Nephron progenitor cell (in vitro differentiated cells): ENCODE results near the gene PAPPA.

ENCODE experiments used
- DNase-seq: peaks from one replicate; pipeline ENCODE4 v3.0.0; 2021
- H3K27ac Mint-ChIP-seq: 2 replicates; pipeline ENCODE4 v1.8.0; 2021; ENCODE audit warnings: mild to moderate bottlenecking, moderate library complexity, mixed read lengths
- H3K27me3 Mint-ChIP-seq: 2 replicates; pipeline ENCODE4 v1.8.0; 2021; ENCODE audit warnings: mild to moderate bottlenecking, low read depth, mixed read lengths; ENCODE audit not compliant: poor library complexity
- H3K36me3 Mint-ChIP-seq: 2 replicates; pipeline ENCODE4 v1.8.0; 2021; ENCODE audit warnings: low read depth, mixed read lengths
- H3K4me1 Mint-ChIP-seq: 2 replicates; pipeline ENCODE4 v1.8.0; 2021; ENCODE audit warnings: mixed read lengths
- H3K4me3 Mint-ChIP-seq: 2 replicates; pipeline ENCODE4 v1.8.0; 2021; ENCODE audit warnings: mild to moderate bottlenecking, moderate library complexity, mixed read lengths
- H3K9me3 Mint-ChIP-seq: 2 replicates; pipeline ENCODE4 v1.8.0; 2021; ENCODE audit warnings: mild to moderate bottlenecking, moderate library complexity, mixed read lengths
- TF ChIP-seq, protein P1 (sequence below): fragments of 200-600 bp; sonication (generic); IDR thresholded peaks from 2 replicates; pipeline ENCODE4 v1.5.0; 2021; ENCODE audit warnings: antibody characterized with exemption

PAPPA gene

DNA sequence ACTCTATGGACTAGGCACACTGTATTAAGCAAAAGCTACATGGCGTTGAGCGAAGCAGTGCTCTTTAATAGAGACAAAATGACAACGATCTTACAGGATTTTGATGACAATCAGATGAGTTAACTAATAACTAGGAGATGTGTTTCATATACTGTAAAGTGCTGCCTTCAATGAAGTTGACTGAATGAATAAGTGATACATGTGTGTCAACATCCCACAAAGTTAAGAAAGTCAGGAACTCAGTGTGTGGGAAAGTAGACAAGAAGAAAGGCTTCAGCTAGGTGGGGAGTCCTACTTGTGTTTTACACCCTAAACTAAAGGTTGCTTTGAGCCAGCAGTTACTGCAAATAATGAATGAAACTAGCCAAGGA lies 79.6 kb downstream of the PAPPA start:
- Mint-ChIP-seq H3K9me3 (no peaks in the 10 kb centered on the region), H3K36me3 (peaks cover 15% of the 10 kb centered on the region), H3K27ac (no peak overlapping the region), H3K4me1 (peaks cover 12% of the 10 kb centered on the region), H3K27me3 (peaks cover 10% of the 10 kb centered on the region), H3K4me3 (no peak overlapping the region)
- TF ChIP-seq, protein P1, sequence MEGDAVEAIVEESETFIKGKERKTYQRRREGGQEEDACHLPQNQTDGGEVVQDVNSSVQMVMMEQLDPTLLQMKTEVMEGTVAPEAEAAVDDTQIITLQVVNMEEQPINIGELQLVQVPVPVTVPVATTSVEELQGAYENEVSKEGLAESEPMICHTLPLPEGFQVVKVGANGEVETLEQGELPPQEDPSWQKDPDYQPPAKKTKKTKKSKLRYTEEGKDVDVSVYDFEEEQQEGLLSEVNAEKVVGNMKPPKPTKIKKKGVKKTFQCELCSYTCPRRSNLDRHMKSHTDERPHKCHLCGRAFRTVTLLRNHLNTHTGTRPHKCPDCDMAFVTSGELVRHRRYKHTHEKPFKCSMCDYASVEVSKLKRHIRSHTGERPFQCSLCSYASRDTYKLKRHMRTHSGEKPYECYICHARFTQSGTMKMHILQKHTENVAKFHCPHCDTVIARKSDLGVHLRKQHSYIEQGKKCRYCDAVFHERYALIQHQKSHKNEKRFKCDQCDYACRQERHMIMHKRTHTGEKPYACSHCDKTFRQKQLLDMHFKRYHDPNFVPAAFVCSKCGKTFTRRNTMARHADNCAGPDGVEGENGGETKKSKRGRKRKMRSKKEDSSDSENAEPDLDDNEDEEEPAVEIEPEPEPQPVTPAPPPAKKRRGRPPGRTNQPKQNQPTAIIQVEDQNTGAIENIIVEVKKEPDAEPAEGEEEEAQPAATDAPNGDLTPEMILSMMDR = no peak
- DNase-seq = no peak

DNA sequence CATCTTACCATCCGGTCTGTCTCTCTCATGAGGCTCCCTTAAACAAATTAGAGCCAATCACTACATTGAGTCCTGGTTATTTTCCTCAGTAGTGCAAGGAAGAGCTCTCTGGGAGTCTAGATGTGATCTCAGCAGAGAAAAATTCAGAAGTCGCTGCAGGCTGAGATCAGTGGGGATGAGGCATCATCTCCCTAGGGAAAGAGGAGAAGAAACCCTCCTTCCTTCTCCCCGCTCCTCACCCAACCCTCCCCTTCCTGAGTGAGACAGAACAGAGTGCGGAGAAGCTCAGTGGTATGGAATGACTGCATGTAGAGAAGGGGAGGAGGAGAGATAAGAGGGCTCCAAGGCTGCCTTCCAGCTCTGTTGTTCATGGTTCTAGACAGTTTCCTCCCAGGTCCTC lies 80.5 kb downstream of the PAPPA start:
- TF ChIP-seq, protein P1 = no peak
- H3K27me3 Mint-ChIP-seq = peaks cover 10% of the 10 kb centered on the region
- no peak for DNase-seq
- H3K4me1 Mint-ChIP-seq = peaks cover 9% of the 10 kb centered on the region
- H3K9me3 Mint-ChIP-seq = no peaks in the 10 kb centered on the region
- H3K36me3 Mint-ChIP-seq = peaks cover 15% of the 10 kb centered on the region
- no peak overlapping the region for H3K27ac Mint-ChIP-seq
- no peak overlapping the region for H3K4me3 Mint-ChIP-seq

DNA sequence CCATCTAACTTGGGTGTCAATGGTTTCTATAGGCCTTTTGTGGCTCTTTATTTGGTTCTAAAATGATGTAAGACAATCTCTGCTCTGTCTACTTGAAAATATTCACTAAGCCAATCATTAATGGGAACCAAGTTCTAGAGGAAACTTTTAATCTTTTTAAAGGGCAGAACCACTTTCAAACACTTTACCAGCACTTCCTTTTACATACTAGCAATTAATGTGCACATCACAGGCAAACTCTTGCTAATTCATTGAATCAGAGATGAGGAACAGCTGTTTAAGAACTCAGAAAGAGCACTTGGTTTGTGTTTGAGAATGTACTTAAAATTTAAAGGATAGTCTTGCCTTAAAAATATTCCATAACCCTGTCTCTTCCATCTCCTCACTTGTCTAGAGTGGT lies 83.4 kb downstream of the PAPPA start:
- H3K4me3 Mint-ChIP-seq = no peak overlapping the region
- TF ChIP-seq, protein P1 = no peak
- H3K9me3 Mint-ChIP-seq = no peaks in the 10 kb centered on the region
- peaks cover 15% of the 10 kb centered on the region for H3K36me3 Mint-ChIP-seq
- H3K4me1 Mint-ChIP-seq = peaks cover 9% of the 10 kb centered on the region
- H3K27ac Mint-ChIP-seq = no peak overlapping the region
- no peak for DNase-seq
- peaks cover 10% of the 10 kb centered on the region for H3K27me3 Mint-ChIP-seq

DNA sequence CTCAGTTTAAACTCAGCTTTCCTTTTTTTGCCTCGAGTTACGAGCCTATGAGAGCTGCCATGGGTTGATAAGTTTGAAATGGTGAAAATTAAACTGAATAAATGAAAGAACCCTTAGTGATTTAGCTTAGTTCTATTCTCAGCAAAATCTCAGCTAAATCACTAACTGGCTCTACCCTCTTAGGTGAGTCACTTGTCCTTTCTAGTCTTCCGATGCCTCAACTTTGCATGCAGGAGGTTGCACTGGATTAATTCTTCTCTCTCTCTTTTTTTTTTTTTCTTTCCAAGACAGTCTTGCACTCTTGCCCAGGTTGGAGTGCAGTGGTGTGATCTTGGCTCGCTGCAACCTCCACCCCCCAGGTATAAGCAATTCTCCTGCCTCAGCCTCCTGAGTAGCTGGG lies 83.9 kb downstream of the PAPPA start:
- Mint-ChIP-seq H3K27me3 (peaks cover 10% of the 10 kb centered on the region), H3K4me3 (no peak overlapping the region), H3K27ac (no peak overlapping the region), H3K36me3 (peaks cover 15% of the 10 kb centered on the region), H3K4me1 (peaks cover 9% of the 10 kb centered on the region), H3K9me3 (no peaks in the 10 kb centered on the region)
- TF ChIP-seq, protein P1 = no peak
- no peak for DNase-seq

DNA sequence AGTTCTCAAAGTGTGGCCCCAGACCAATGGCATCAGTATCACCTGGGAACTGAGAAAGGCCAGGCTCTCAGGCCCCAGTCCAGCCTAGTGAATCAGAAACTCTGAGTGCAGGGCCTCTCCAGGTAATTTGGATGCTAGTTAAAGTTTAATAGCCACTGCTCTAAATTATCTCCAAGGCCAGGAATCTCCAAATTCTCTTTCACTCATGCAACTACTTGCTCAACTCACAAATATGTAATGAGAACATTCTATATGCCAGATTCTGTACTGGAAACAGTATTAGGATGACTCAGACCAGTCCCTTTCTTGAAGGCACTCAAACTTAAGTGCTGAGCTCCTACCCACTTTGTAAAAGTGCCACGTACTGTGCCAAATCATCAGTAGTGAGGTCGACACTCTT lies 84.6 kb downstream of the PAPPA start:
- TF ChIP-seq, protein P1 = no peak
- H3K4me1 Mint-ChIP-seq = peaks cover 9% of the 10 kb centered on the region

DNA sequence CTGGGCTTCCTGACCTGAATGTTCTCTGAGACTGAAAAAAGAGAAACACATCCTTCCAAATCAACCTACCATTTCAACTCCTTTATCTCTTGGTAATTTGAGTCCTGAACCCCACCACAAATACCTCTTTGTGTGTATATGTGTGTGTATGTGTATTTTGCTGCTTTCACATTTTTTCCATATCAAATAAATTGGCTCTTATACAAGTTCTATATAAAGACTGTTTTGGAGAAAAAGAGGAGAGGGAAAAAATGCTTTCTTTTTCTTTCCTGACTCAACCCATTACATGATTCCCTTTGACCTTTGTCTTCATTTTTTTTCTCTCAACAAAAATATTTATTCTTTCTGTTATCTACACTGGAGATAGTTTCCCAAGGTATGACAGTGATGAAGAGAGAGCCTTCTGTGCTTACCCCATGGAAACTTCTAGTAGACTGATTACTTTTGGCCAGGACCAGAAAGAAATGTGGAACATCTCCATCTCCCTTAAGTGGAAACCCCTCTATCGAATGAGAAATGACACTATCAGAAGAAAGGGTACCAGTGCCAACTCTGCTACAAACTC lies 85.3 kb downstream of the PAPPA start:
- TF ChIP-seq, protein P1 = no peak
- Mint-ChIP-seq H3K9me3 (no peaks in the 10 kb centered on the region), H3K27me3 (peaks cover 11% of the 10 kb centered on the region), H3K36me3 (peaks cover 15% of the 10 kb centered on the region), H3K4me3 (no peak overlapping the region), H3K4me1 (peaks cover 5% of the 10 kb centered on the region), H3K27ac (no peak overlapping the region)
- no peak for DNase-seq

More for the DNA sequence above, 84.6 kb downstream of the PAPPA start:
- no peak for DNase-seq
- no peak overlapping the region for H3K4me3 Mint-ChIP-seq
- peaks cover 15% of the 10 kb centered on the region for H3K36me3 Mint-ChIP-seq
- H3K27me3 Mint-ChIP-seq = peaks cover 10% of the 10 kb centered on the region
- no peak overlapping the region for H3K27ac Mint-ChIP-seq
- no peaks in the 10 kb centered on the region for H3K9me3 Mint-ChIP-seq
